ENCODE measurements around the gene PBX1. TPM values are rescaled to one million over a fixed set of nuclear protein-coding genes. Genes with fewer than 3 reads are reported as not detected.

PBX1 gene
- total and polyA plus RNA-seq, 2 experiments from 2014 or later = 40.0 to 104 TPM

- no peaks in the 10 kb centered on the region for H3K36me3 ChIP-seq (ENCODE audit: insufficient read depth)
- Mint-ChIP-seq H3K27me3 (ENCODE audit: insufficient read depth, low read depth, poor library complexity) (peaks cover 4% of the 10 kb centered on the region), H3K4me1 (peaks cover 24% of the 10 kb centered on the region), H3K36me3 (ENCODE audit: low read depth) (peaks cover 11% of the 10 kb centered on the region; the same call in 2 of the 3 replicates), H3K27ac (no peak overlapping the region), H3K4me3 (no peak overlapping the region), H3K9me3 (no peaks in the 10 kb centered on the region)
- H3K4me1 ChIP-seq (ENCODE audit: insufficient read depth) = peaks cover 3% of the 10 kb centered on the region; the same call in 1 of the 2 replicates
- no peaks in the 10 kb centered on the region for H3F3A ChIP-seq (replicated peaks; ENCODE audit: low read depth)
- no peaks in the 10 kb centered on the region for H3K27me3 ChIP-seq (ENCODE audit: insufficient read depth)
- ATAC-seq (no peak), DNase-seq (ENCODE audit: low spot score) (no peak)
- no peaks in the 10 kb centered on the region for H4K20me1 ChIP-seq (replicated peaks; ENCODE audit: insufficient read depth)
- no peak for TF ChIP-seq EZH2phosphoT487 (IDR thresholded peaks at IDR 0.05; ENCODE audit: unreplicated experiment)
- TF ChIP-seq CREB1 (CRISPR knock-in tag; IDR thresholded peaks at IDR 0.05; ENCODE audit: low read depth) = no peak
- no peak for TF ChIP-seq REST (IDR thresholded peaks at IDR 0.05; ENCODE audit: unreplicated experiment)
- TF ChIP-seq CTCF (conservative IDR thresholded peaks at IDR 0.05; ENCODE audit: low read depth in 2 of 2) = no peak
- no peak for TF ChIP-seq ETS1 (IDR thresholded peaks at IDR 0.05)
- TF ChIP-seq ZNF114 (CRISPR knock-in tag; IDR thresholded peaks at IDR 0.05) = no peak
- no peak for TF ChIP-seq ZNF462 (CRISPR knock-in tag; IDR thresholded peaks at IDR 0.05)
- no peak for TF ChIP-seq EZH2 (IDR thresholded peaks at IDR 0.05; ENCODE audit: low read depth, unreplicated experiment)
- TF ChIP-seq STAT1 (IDR thresholded peaks at IDR 0.05; ENCODE audit: unreplicated experiment) = no peak
- no peak overlapping the region for H3K27ac ChIP-seq (ENCODE audit: low read depth)
- no peak overlapping the region for H3K4me3 ChIP-seq
- H2AFZ ChIP-seq = no peak overlapping the region
- no peaks in the 10 kb centered on the region for H3K9me2 ChIP-seq (ENCODE audit: insufficient read depth)
- no peak overlapping the region for H3K4me2 ChIP-seq
- peaks cover 82% of the 10 kb centered on the region for H3K79me2 ChIP-seq (replicated peaks; ENCODE audit: insufficient read depth)
These were observed 205.3 kb downstream of the PBX1 start for GRCh38 chr1:164764333-164764732.

Data from GM23338 (cell line).